Gastrocnemius medialis (tissue), 4 donors: ENCODE results near the gene CUEDC2. TPM values are rescaled to one million over a fixed set of nuclear protein-coding genes. Genes with fewer than 3 reads are reported as not detected.

ENCODE experiments used
- ATAC-seq, 2 donors: fragments of 150-250 bp; one replicate each; pipeline ENCODE4 v1.9.1; 2016
- DNase-seq, 2 donors: peaks; one replicate each; pipeline ENCODE4 v3.0.0-alpha.2; 2019
- H3K27ac ChIP-seq, 4 donors: fragments of 200-600 bp; sonication (generic); 1 replicate in 1 of 4; 2 replicates in 3 of 4; pipeline ENCODE4 v1.5.1; 2016 to 2018; ENCODE audit warnings: mild to moderate bottlenecking in 2 of 4, moderate library complexity in 1 of 4
- H3K27me3 ChIP-seq, 3 donors: fragments of 200-600 bp; sonication (generic) in 2 of 3; 1 replicate in 1 of 3; 2 replicates in 2 of 3; pipeline versions ENCODE4 v1.5.1 to v1.6.0; 2016 to 2019; ENCODE audit warnings: mild to moderate bottlenecking in 1 of 3, moderate library complexity in 1 of 3
- H3K36me3 ChIP-seq, 2 donors: fragments of 200-600 bp; sonication (generic) in 1 of 2; one replicate each; pipeline ENCODE4 v1.5.1; 2017 to 2018
- H3K4me1 ChIP-seq, 2 donors: fragments of 200-600 bp; sonication (generic) in 1 of 2; one replicate each; pipeline ENCODE4 v1.5.1; 2016 to 2017; ENCODE audit warnings: mild to moderate bottlenecking in 2 of 2
- H3K4me3 ChIP-seq, 4 donors: fragments of 200-600 bp; sonication (generic) in 3 of 4; 1 replicate in 1 of 4; 2 replicates in 3 of 4; pipeline ENCODE4 v1.5.1; 2016 to 2019; ENCODE audit warnings: mild to moderate bottlenecking in 2 of 4
- H3K9me3 ChIP-seq, 3 donors: fragments of 200-600 bp; sonication (generic) in 2 of 3; 1 replicate in 1 of 3; 2 replicates in 2 of 3; pipeline ENCODE4 v1.5.1; 2016 to 2019
- CTCF ChIP-seq, 5 experiments: fragments of 450-650 bp in 3 of 5; fragments of 200-600 bp in 2 of 5; sonication (generic) in 2 of 5; IDR thresholded peaks in 4 of 5; conservative IDR thresholded peaks in 1 of 5; 1 replicate in 4 of 5; 2 replicates in 1 of 5; pipeline ENCODE4 v1.5.1; 2016 to 2019; ENCODE audit warnings: antibody characterized with exemption in 5 of 5, mild to moderate bottlenecking in 3 of 5, moderate library complexity in 3 of 5
- POLR2A ChIP-seq, 2 donors: fragments of 450-650 bp; IDR thresholded peaks; one replicate each; pipeline ENCODE4 v1.6.1; 2017; ENCODE audit warnings: antibody characterized with exemption in 2 of 2, mild to moderate bottlenecking in 2 of 2, moderate library complexity in 2 of 2
- in situ Hi-C, 4 donors: fragments of 200-750 bp; cut with MboI; loops; one replicate each; pipeline versions ENCODE4 v1.15.0 to v1.8.0; 2017; ENCODE audit warnings: low sequenced_read_pairs in 4 of 4
- intact Hi-C: fragments of 100-400 bp; cut with DNase I; formaldehyde crosslinking; loops from one replicate; pipeline ENCODE4 v1.15.1; 2023; ENCODE audit warnings: low total_unique reads
- total RNA-seq, 4 donors: library from RNA; depleted of rRNA; stranded (reverse); fragments of >200 nt; gene quantifications; one replicate each; pipeline versions ENCODE4 v1.1.0 to v1.2.3, GENCODE V29; 2016

The CUEDC2 gene
- 10 to 100 TPM; 51.6 to 83.1 (median 70.2) TPM for total RNA-seq

GRCh38 chr10:102432162-102432950 is at the start of gene CUEDC2:
Gene CUEDC2, minus strand, starts transcription at chr10:102432574. Its CDS starts 7,386 bp downstream, at chr10:102425188.
- TF ChIP-seq CTCF (IDR thresholded peaks at IDR 0.05 in 4 of 5, conservative IDR thresholded peaks at IDR 0.05 in 1 of 5) (no peak), POLR2A (IDR thresholded peaks at IDR 0.05) (peak; percentile 31 to 58)
- Histone ChIP-seq H3K27ac (peak within 1 kb of the TSS; percentile 78 to 91 (median 88)), H3K9me3 (no peaks in the 10 kb centered on the region), H3K36me3 (no peaks in the 10 kb centered on the region), H3K4me1 (peaks cover 6 to 12% of the 10 kb centered on the region in 2 donors), H3K27me3 (peaks cover 6 to 11% (median 9%) of the 10 kb centered on the region in 3 donors), H3K4me3 (peak within 1 kb of the TSS; percentile 72 to 100 (median 95))
- intact Hi-C loops (loop anchor here (1.0 to 2.0 kb wide), 4 partner anchors 11 to 70 kb away; partner anchors contain the start of genes ACTR1A and SUFU), in situ Hi-C loops (no loop called here)
- peak; percentile 96 to 97 for ATAC-seq
- peak; percentile 94 to 96 for DNase-seq

GRCh38 chr10:102480396-102480795 is 48.0 kb upstream of the CUEDC2 start:
- in situ Hi-C loops (no loop called here), intact Hi-C loops (no loop called here)
- ATAC-seq, result no peak
- no peak for DNase-seq
- Histone ChIP-seq H3K27me3 (no peaks in the 10 kb centered on the region), H3K4me3 (no peak overlapping the region), H3K9me3 (no peaks in the 10 kb centered on the region), H3K36me3 (peaks cover 3 to 69% of the 10 kb centered on the region in 2 donors), H3K4me1 (peaks cover 8 to 10% of the 10 kb centered on the region in 2 donors), H3K27ac (peak overlapping the region in 3 of 4 donors; percentile 56 to 73 (median 56))
- TF ChIP-seq CTCF (IDR thresholded peaks at IDR 0.05 in 4 of 5, conservative IDR thresholded peaks at IDR 0.05 in 1 of 5) (no peak), POLR2A (IDR thresholded peaks at IDR 0.05) (no peak)

GRCh38 chr10:102479651-102480050 is 47.3 kb upstream of the CUEDC2 start:
- H3K9me3 ChIP-seq, result no peaks in the 10 kb centered on the region
- in situ Hi-C loops, result no loop called here
- intact Hi-C loops, result loop anchor here (1.0 to 5.0 kb wide), 4 partner anchors 19 to 85 kb away; partner anchors contain the start of genes FBXL15 and NFKB2
- no peaks in the 10 kb centered on the region for H3K27me3 ChIP-seq
- DNase-seq (no peak), ATAC-seq (no peak)
- H3K27ac ChIP-seq, result peak overlapping the region; percentile 52 to 73 (median 56)
- H3K4me1 ChIP-seq, result peaks cover under 1 to 2% of the 10 kb centered on the region in 2 donors
- peaks cover 3 to 61% of the 10 kb centered on the region in 2 donors for H3K36me3 ChIP-seq
- TF ChIP-seq POLR2A (IDR thresholded peaks at IDR 0.05) (no peak), CTCF (IDR thresholded peaks at IDR 0.05 in 4 of 5, conservative IDR thresholded peaks at IDR 0.05 in 1 of 5) (no peak)
- H3K4me3 ChIP-seq, result no peak overlapping the region

- ATAC-seq, result no peak
- in situ Hi-C loops, result no loop called here
- no peaks in the 10 kb centered on the region for H3K4me1 ChIP-seq
- H3K4me3 ChIP-seq, result no peak overlapping the region
- DNase-seq, result no peak
- intact Hi-C loops, result loop anchor here (5.0 kb wide), 1 partner anchor 54 kb away; the partner anchor contains the start of gene FBXL15
- no peak overlapping the region for H3K27ac ChIP-seq
- H3K36me3 ChIP-seq, result peaks cover 0 to 31% of the 10 kb centered on the region in 2 donors
- H3K27me3 ChIP-seq, result no peaks in the 10 kb centered on the region
- H3K9me3 ChIP-seq, result no peaks in the 10 kb centered on the region
- no peak for TF ChIP-seq POLR2A (IDR thresholded peaks at IDR 0.05)
- TF ChIP-seq CTCF (IDR thresholded peaks at IDR 0.05 in 4 of 5, conservative IDR thresholded peaks at IDR 0.05 in 1 of 5), result no peak
These were observed 44.2 kb upstream of the CUEDC2 start for GRCh38 chr10:102476466-102477141.
